CD8-positive, alpha-beta memory T cell (primary cell): ENCODE measurements around the gene GLP2R. TPM values are rescaled to one million over a fixed set of nuclear protein-coding genes. Genes with fewer than 3 reads are reported as not detected.
"Not testable (repeated sequence)": the region's sequence is repeated elsewhere in the genome, so short reads cannot be mapped to it uniquely, and the experiment has no call there.

ENCODE experiments used
- CTCF ChIA-PET: fragments of 350-600 bp; sonication (Branson Sonifier 250); formaldehyde crosslinking; loops from one replicate; lab custom pipeline; 2021; ENCODE audit warnings: antibody characterized with exemption; lab: Charles Lee
- POLR2A ChIA-PET: fragments of 350-600 bp; sonication (Branson Sonifier 250); formaldehyde crosslinking; loops from one replicate; lab custom pipeline; 2021; ENCODE audit warnings: antibody characterized with exemption; lab: Charles Lee
- DNase-seq, 5 donors: peaks; one replicate each; pipeline versions ENCODE4 v3.0.0 to v3.0.0-alpha.2; 2020 to 2022; ENCODE audit warnings: mixed read lengths in 1 of 5
- H3K27ac ChIP-seq: one replicate; pipeline ENCODE4 v1.7.0; 2013; ENCODE audit warnings: low read depth, mild to moderate bottlenecking, low read length, moderate library complexity
- H3K27me3 ChIP-seq: 2 replicates; pipeline ENCODE4 v1.7.0; 2013; ENCODE audit warnings: low read length, mild to moderate bottlenecking; ENCODE audit not compliant: insufficient read depth, poor library complexity, severe bottlenecking
- H3K36me3 ChIP-seq: 2 replicates; pipeline ENCODE4 v1.7.0; 2013; ENCODE audit warnings: mild to moderate bottlenecking, low read length, moderate library complexity; ENCODE audit not compliant: insufficient read depth
- H3K4me1 ChIP-seq: 2 replicates; pipeline ENCODE4 v1.7.0; 2013; ENCODE audit warnings: mild to moderate bottlenecking, low read length, moderate library complexity; ENCODE audit not compliant: insufficient read depth
- H3K4me3 ChIP-seq: 2 replicates; pipeline ENCODE4 v1.7.0; 2013; ENCODE audit warnings: mild to moderate bottlenecking, low read length
- H3K9me3 ChIP-seq: 2 replicates; pipeline ENCODE4 v1.7.0; 2013; ENCODE audit warnings: mild to moderate bottlenecking, low read length
- H3K27ac Mint-ChIP-seq, 8 donors: one replicate each; pipeline ENCODE4 v1.8.0; 2020 to 2021; ENCODE audit warnings: mixed read lengths in 8 of 8, mild to moderate bottlenecking in 6 of 8, inconsistent platforms in 3 of 8, moderate library complexity in 3 of 8
- H3K27me3 Mint-ChIP-seq, 2 donors: one replicate each; pipeline ENCODE4 v1.8.0; 2020 to 2021; ENCODE audit warnings: mixed read lengths in 2 of 2, mild to moderate bottlenecking in 1 of 2, moderate library complexity in 1 of 2
- H3K36me3 Mint-ChIP-seq, 3 donors: one replicate each; pipeline ENCODE4 v1.8.0; 2020 to 2021; ENCODE audit warnings: mixed read lengths in 3 of 3, inconsistent platforms in 1 of 3, mild to moderate bottlenecking in 1 of 3
- H3K4me1 Mint-ChIP-seq, 3 donors: one replicate each; pipeline ENCODE4 v1.8.0; 2020 to 2021; ENCODE audit warnings: mixed read lengths in 3 of 3, inconsistent platforms in 1 of 3, mild to moderate bottlenecking in 1 of 3
- H3K4me3 Mint-ChIP-seq, 7 donors: one replicate each; pipeline ENCODE4 v1.8.0; 2020 to 2021; ENCODE audit warnings: mixed read lengths in 7 of 7, mild to moderate bottlenecking in 6 of 7, moderate library complexity in 4 of 7, inconsistent platforms in 2 of 7
- H3K9me3 Mint-ChIP-seq, 5 donors: one replicate each; pipeline ENCODE4 v1.8.0; 2020 to 2022; ENCODE audit warnings: mixed read lengths in 5 of 5, mild to moderate bottlenecking in 3 of 5, moderate library complexity in 2 of 5, inconsistent platforms in 1 of 5
- polyA plus RNA-seq: library from polyadenylated mRNA; unstranded; fragments of 300-500 nt; fragmentation: Illumina TruSeq; gene quantifications from one replicate; pipeline ENCODE4 v1.2.3, GENCODE V29; 2021
- total RNA-seq, 2 experiments: library from RNA; stranded (reverse); gene quantifications; one replicate each; pipeline ENCODE4 v1.2.3, GENCODE V29; 2021

GLP2R gene
- not detected for total RNA-seq
- not detected for polyA plus RNA-seq

- H3K4me1 ChIP-seq, result no peaks in the 10 kb centered on the region
- no peak for DNase-seq
- no peak within 1 kb of the TSS for H3K27ac Mint-ChIP-seq
- no peak within 1 kb of the TSS for H3K4me3 Mint-ChIP-seq
- no peaks in the 10 kb centered on the region for H3K4me1 Mint-ChIP-seq
- H3K9me3 Mint-ChIP-seq, result peaks cover 0 to 2% (median 0%) of the 10 kb centered on the region in 5 donors
- no peak within 1 kb of the TSS for H3K4me3 ChIP-seq
- H3K36me3 Mint-ChIP-seq, result no peaks in the 10 kb centered on the region
- H3K36me3 ChIP-seq, result no peaks in the 10 kb centered on the region
- ChIA-PET CTCF (no interaction called here), POLR2A (no interaction called here)
- no peaks in the 10 kb centered on the region for H3K27me3 ChIP-seq
- H3K27me3 Mint-ChIP-seq, result peaks cover 3 to 32% of the 10 kb centered on the region in 2 donors
- no peaks in the 10 kb centered on the region for H3K9me3 ChIP-seq
- no peak within 1 kb of the TSS for H3K27ac ChIP-seq
Observed at GRCh38 chr17:9825641-9826150, at the start of gene GLP2R. Gene GLP2R, plus strand, starts transcription at chr17:9825924. Its CDS starts 140 bp downstream, at chr17:9826064.

- H3K4me1 ChIP-seq, result no peaks in the 10 kb centered on the region
- H3K27ac ChIP-seq, result no peak overlapping the region
- Mint-ChIP-seq H3K36me3 (no peaks in the 10 kb centered on the region), H3K27me3 (peaks cover 10 to 25% of the 10 kb centered on the region in 2 donors), H3K4me3 (no peak overlapping the region), H3K9me3 (peaks cover 0 to 5% (median 0%) of the 10 kb centered on the region in 5 donors), H3K4me1 (no peaks in the 10 kb centered on the region), H3K27ac (no peak overlapping the region)
- no peaks in the 10 kb centered on the region for H3K36me3 ChIP-seq
- no peaks in the 10 kb centered on the region for H3K9me3 ChIP-seq
- H3K27me3 ChIP-seq, result no peaks in the 10 kb centered on the region
- H3K4me3 ChIP-seq, result no peak overlapping the region
- POLR2A ChIA-PET, result no interaction called here
- DNase-seq, result no peak
- CTCF ChIA-PET, result no interaction called here
Observed at GRCh38 chr17:9776911-9777310, 48.8 kb upstream of the GLP2R start.

GRCh38 chr17:9780552-9780951 lies 45.2 kb upstream of the GLP2R start:
- H3K27ac Mint-ChIP-seq, result no peak overlapping the region
- peaks cover 0 to 8% (median 0%) of the 10 kb centered on the region in 5 donors for H3K9me3 Mint-ChIP-seq
- peaks cover 14 to 37% of the 10 kb centered on the region in 2 donors for H3K27me3 Mint-ChIP-seq
- no peaks in the 10 kb centered on the region for H3K27me3 ChIP-seq
- no peaks in the 10 kb centered on the region for H3K9me3 ChIP-seq
- H3K4me1 Mint-ChIP-seq, result no peaks in the 10 kb centered on the region
- ChIA-PET CTCF (no interaction called here), POLR2A (no interaction called here)
- no peaks in the 10 kb centered on the region for H3K4me1 ChIP-seq
- no peaks in the 10 kb centered on the region for H3K36me3 ChIP-seq
- no peaks in the 10 kb centered on the region for H3K36me3 Mint-ChIP-seq
- H3K4me3 ChIP-seq, result no peak overlapping the region
- H3K27ac ChIP-seq, result no peak overlapping the region
- no peak for DNase-seq
- H3K4me3 Mint-ChIP-seq, result no peak overlapping the region

- Histone ChIP-seq H3K27me3 (no peaks in the 10 kb centered on the region), H3K4me3 (no peak overlapping the region), H3K27ac (no peak overlapping the region), H3K36me3 (no peaks in the 10 kb centered on the region), H3K4me1 (no peaks in the 10 kb centered on the region), H3K9me3 (no peaks in the 10 kb centered on the region)
- H3K9me3 Mint-ChIP-seq, result peaks cover 0 to 8% (median 0%) of the 10 kb centered on the region in 5 donors
- no peak for DNase-seq
- no peak overlapping the region for H3K4me3 Mint-ChIP-seq
- POLR2A ChIA-PET, result no interaction called here
- H3K27ac Mint-ChIP-seq, result no peak overlapping the region
- CTCF ChIA-PET, result no interaction called here
- H3K4me1 Mint-ChIP-seq, result no peaks in the 10 kb centered on the region
- peaks cover 11 to 25% of the 10 kb centered on the region in 2 donors for H3K27me3 Mint-ChIP-seq
- H3K36me3 Mint-ChIP-seq, result no peaks in the 10 kb centered on the region
Observed at GRCh38 chr17:9783050-9783449, 42.7 kb upstream of the GLP2R start.

GRCh38 chr17:9783465-9783864 lies 42.3 kb upstream of the GLP2R start:
- not testable (repeated sequence) for H3K4me3 Mint-ChIP-seq, H3K4me3 ChIP-seq

GRCh38 chr17:9784544-9784943 lies 41.2 kb upstream of the GLP2R start:
- Mint-ChIP-seq H3K9me3 (peaks cover 0 to 3% (median 0%) of the 10 kb centered on the region in 5 donors), H3K36me3 (no peaks in the 10 kb centered on the region), H3K4me1 (no peaks in the 10 kb centered on the region), H3K27ac (no peak overlapping the region), H3K4me3 (no peak overlapping the region), H3K27me3 (peaks cover 6 to 35% of the 10 kb centered on the region in 2 donors)
- POLR2A ChIA-PET, result no interaction called here
- CTCF ChIA-PET, result no interaction called here
- Histone ChIP-seq H3K36me3 (no peaks in the 10 kb centered on the region), H3K9me3 (no peaks in the 10 kb centered on the region), H3K27ac (no peak overlapping the region), H3K4me1 (no peaks in the 10 kb centered on the region), H3K4me3 (no peak overlapping the region), H3K27me3 (no peaks in the 10 kb centered on the region)
- DNase-seq, result no peak

More at GRCh38 chr17:9783465-9783864, 42.3 kb upstream of the GLP2R start:
- H3K36me3 ChIP-seq, H3K9me3 Mint-ChIP-seq, CTCF ChIA-PET, H3K4me1 ChIP-seq, DNase-seq, POLR2A ChIA-PET, H3K27ac ChIP-seq, H3K9me3 ChIP-seq, H3K27me3 ChIP-seq, H3K4me1 Mint-ChIP-seq, H3K36me3 Mint-ChIP-seq: not testable (repeated sequence)
- H3K27me3 Mint-ChIP-seq, result peaks cover 10 to 25% of the 10 kb centered on the region in 2 donors
- peak overlapping the region in 1 of 8 donors; percentile 43 for H3K27ac Mint-ChIP-seq

- ChIA-PET CTCF (no interaction called here), POLR2A (no interaction called here)
- no peak overlapping the region for H3K4me3 Mint-ChIP-seq
- no peak overlapping the region for H3K27ac Mint-ChIP-seq
- Histone ChIP-seq H3K4me1 (no peaks in the 10 kb centered on the region), H3K36me3 (no peaks in the 10 kb centered on the region), H3K9me3 (no peaks in the 10 kb centered on the region), H3K4me3 (no peak overlapping the region), H3K27me3 (no peaks in the 10 kb centered on the region), H3K27ac (no peak overlapping the region)
- no peaks in the 10 kb centered on the region for H3K4me1 Mint-ChIP-seq
- no peaks in the 10 kb centered on the region for H3K9me3 Mint-ChIP-seq
- no peaks in the 10 kb centered on the region for H3K36me3 Mint-ChIP-seq
- peaks cover 0 to 10% of the 10 kb centered on the region in 2 donors for H3K27me3 Mint-ChIP-seq
- DNase-seq, result no peak
Observed at GRCh38 chr17:9788601-9789000, 37.1 kb upstream of the GLP2R start.

- H3K27ac ChIP-seq, result no peak overlapping the region
Observed at GRCh38 chr17:9790316-9790715, 35.4 kb upstream of the GLP2R start.

More at GRCh38 chr17:9790316-9790715, 35.4 kb upstream of the GLP2R start:
- no peaks in the 10 kb centered on the region for H3K9me3 ChIP-seq
- Mint-ChIP-seq H3K9me3 (no peaks in the 10 kb centered on the region), H3K4me1 (no peaks in the 10 kb centered on the region), H3K36me3 (no peaks in the 10 kb centered on the region), H3K27me3 (peaks cover 0 to 10% of the 10 kb centered on the region in 2 donors), H3K4me3 (no peak overlapping the region), H3K27ac (no peak overlapping the region)
- CTCF ChIA-PET, result no interaction called here
- no peak for DNase-seq
- H3K36me3 ChIP-seq, result no peaks in the 10 kb centered on the region
- no peaks in the 10 kb centered on the region for H3K4me1 ChIP-seq
- no peak overlapping the region for H3K4me3 ChIP-seq
- POLR2A ChIA-PET, result no interaction called here
- H3K27me3 ChIP-seq, result no peaks in the 10 kb centered on the region
